DMS53 treated with DMSO at 0.1 percent for 48 hours (cell line): ENCODE data around the gene ARHGAP24.

Source experiments
- DNase-seq: peaks from one replicate; lab custom pipeline; 2025; ENCODE audit not compliant: unreplicated experiment; lab: John Stamatoyannopoulos, UW

ARHGAP24 gene

GRCh38 chr4:85577307-85577706, 102.4 kb downstream of the ARHGAP24 start:
- DNase-seq: no peak

GRCh38 chr4:85579942-85580341, 105.0 kb downstream of the ARHGAP24 start:
- DNase-seq: no peak

- no peak for DNase-seq
These were observed 105.5 kb downstream of the ARHGAP24 start for GRCh38 chr4:85580489-85580888.

GRCh38 chr4:85587952-85588351, 113.0 kb downstream of the ARHGAP24 start:
- DNase-seq: no peak

- no peak for DNase-seq
These were observed 116.6 kb downstream of the ARHGAP24 start for GRCh38 chr4:85591406-85592098.

GRCh38 chr4:85595098-85595775, 120.3 kb downstream of the ARHGAP24 start:
- DNase-seq: no peak

GRCh38 chr4:85595796-85596559, 121.0 kb downstream of the ARHGAP24 start:
- DNase-seq: no peak

GRCh38 chr4:85598936-85599335, 124.0 kb downstream of the ARHGAP24 start:
- DNase-seq: no peak

- DNase-seq: no peak
These were observed 125.6 kb downstream of the ARHGAP24 start for GRCh38 chr4:85600501-85600900.

GRCh38 chr4:85603437-85604336, 128.7 kb downstream of the ARHGAP24 start:
- DNase-seq: peak; percentile 14

- DNase-seq: no peak
These were observed 131.6 kb downstream of the ARHGAP24 start for GRCh38 chr4:85606505-85606904.

- peak; percentile 40 for DNase-seq
These were observed 132.7 kb downstream of the ARHGAP24 start for GRCh38 chr4:85607624-85608023.

- no peak for DNase-seq
These were observed 135.5 kb downstream of the ARHGAP24 start for GRCh38 chr4:85610450-85610849.

- DNase-seq: no peak
These were observed 136.7 kb downstream of the ARHGAP24 start for GRCh38 chr4:85611661-85612060.

- DNase-seq: no peak
These were observed 139.0 kb downstream of the ARHGAP24 start for GRCh38 chr4:85613901-85614300.

GRCh38 chr4:85615952-85616351, 141.0 kb downstream of the ARHGAP24 start:
- no peak for DNase-seq

- no peak for DNase-seq
These were observed 142.3 kb downstream of the ARHGAP24 start for GRCh38 chr4:85617202-85617601.

GRCh38 chr4:85632981-85633380, 158.0 kb downstream of the ARHGAP24 start:
- DNase-seq: no peak

GRCh38 chr4:85637778-85638177, 162.8 kb downstream of the ARHGAP24 start:
- DNase-seq: no peak

GRCh38 chr4:85639946-85640345, 165.0 kb downstream of the ARHGAP24 start:
- DNase-seq: no peak
